WERI-Rb-1 (cell line): ENCODE results near the gene SPACA1.
A peak's percentile ranks its signal among the peaks of the same experiment; 100 is the strongest.
"Not testable (repeated sequence)": the region's sequence is repeated elsewhere in the genome, so short reads cannot be mapped to it uniquely, and the experiment has no call there.

Experiments
- DNase-seq: peaks from one replicate; pipeline ENCODE4 v3.0.0-alpha.2; 2020
- H3K27ac ChIP-seq: fragments of 250-450 bp; sonication (Bioruptor Pico); 2 replicates; pipeline ENCODE4 v1.5.1; 2020; ENCODE audit warnings: mild to moderate bottlenecking, moderate library complexity
- H3K27me3 ChIP-seq: fragments of 250-450 bp; sonication (Bioruptor Pico); 2 replicates; pipeline ENCODE4 v1.5.1; 2021; ENCODE audit warnings: mild to moderate bottlenecking, low read depth, moderate library complexity; ENCODE audit not compliant: insufficient read depth, severe bottlenecking
- H3K36me3 ChIP-seq: fragments of 250-450 bp; sonication (Bioruptor Pico); 2 replicates; pipeline ENCODE4 v1.5.1; 2020; ENCODE audit warnings: mild to moderate bottlenecking, moderate library complexity
- H3K4me3 ChIP-seq: 2 replicates; pipeline ENCODE4 v1.5.1; 2011; ENCODE audit warnings: low read depth, mild to moderate bottlenecking, control low read depth, low read length
- H3K9me3 ChIP-seq: fragments of 250-450 bp; sonication (Bioruptor Pico); 2 replicates; pipeline ENCODE4 v1.5.1; 2021; ENCODE audit warnings: mild to moderate bottlenecking, moderate library complexity; ENCODE audit not compliant: severe bottlenecking
- CTCF ChIP-seq: IDR thresholded peaks from 2 replicates; pipeline ENCODE4 v1.5.1; 2011; ENCODE audit warnings: low read depth, mild to moderate bottlenecking, control low read depth, inconsistent platforms, low read length

The SPACA1 gene

GRCh38 chr6:88047510-88048150 is at the start of gene SPACA1:
SPACA1 (plus strand) TSS chr6:88047841; CDS start chr6:88047906, 65 bp downstream.
- no peak within 1 kb of the TSS for H3K27ac ChIP-seq
- no peaks in the 10 kb centered on the region for H3K27me3 ChIP-seq
- H3K4me3 ChIP-seq, result no peak within 1 kb of the TSS
- no peaks in the 10 kb centered on the region for H3K36me3 ChIP-seq
- H3K9me3 ChIP-seq, result no peaks in the 10 kb centered on the region
- TF ChIP-seq CTCF, result no peak
- no peak for DNase-seq

GRCh38 chr6:88000713-88001112 is 46.9 kb upstream of the SPACA1 start:
- H3K27me3 ChIP-seq, result no peaks in the 10 kb centered on the region
- H3K27ac ChIP-seq, result no peak overlapping the region
- no peaks in the 10 kb centered on the region for H3K9me3 ChIP-seq
- no peak for DNase-seq
- TF ChIP-seq CTCF, result no peak
- no peak overlapping the region for H3K4me3 ChIP-seq
- H3K36me3 ChIP-seq, result no peaks in the 10 kb centered on the region

- not testable (repeated sequence) for H3K9me3 ChIP-seq, H3K27me3 ChIP-seq, H3K27ac ChIP-seq, H3K36me3 ChIP-seq, DNase-seq, H3K4me3 ChIP-seq
Measured at GRCh38 chr6:88001279-88001678, 46.4 kb upstream of the SPACA1 start.

GRCh38 chr6:88004707-88005106 is 42.9 kb upstream of the SPACA1 start:
- Histone ChIP-seq H3K27ac (no peak overlapping the region), H3K9me3 (no peaks in the 10 kb centered on the region), H3K4me3 (no peak overlapping the region), H3K27me3 (no peaks in the 10 kb centered on the region), H3K36me3 (no peaks in the 10 kb centered on the region)
- no peak for DNase-seq
- no peak for TF ChIP-seq CTCF

- TF ChIP-seq CTCF, result no peak
- DNase-seq, result peak; percentile 34
- no peak overlapping the region for H3K27ac ChIP-seq
- H3K4me3 ChIP-seq, result no peak overlapping the region
- H3K36me3 ChIP-seq, result no peaks in the 10 kb centered on the region
- no peaks in the 10 kb centered on the region for H3K9me3 ChIP-seq
- H3K27me3 ChIP-seq, result no peaks in the 10 kb centered on the region
Measured at GRCh38 chr6:88006557-88006956, 41.1 kb upstream of the SPACA1 start.

- no peak for DNase-seq
- no peak overlapping the region for H3K27ac ChIP-seq
- no peak for TF ChIP-seq CTCF
- no peaks in the 10 kb centered on the region for H3K36me3 ChIP-seq
- H3K27me3 ChIP-seq, result no peaks in the 10 kb centered on the region
- H3K4me3 ChIP-seq, result no peak overlapping the region
- H3K9me3 ChIP-seq, result no peaks in the 10 kb centered on the region
Measured at GRCh38 chr6:88008411-88008810, 39.2 kb upstream of the SPACA1 start.
